Ishikawa (cell line): ENCODE measurements around the gene IGFN1.

ENCODE experiments used
- CEBPB ChIP-seq: IDR thresholded peaks from 2 replicates; pipeline ENCODE4 v1.6.1; 2012
- CREB1 ChIP-seq: IDR thresholded peaks from 2 replicates; pipeline ENCODE4 v1.6.1; 2012; ENCODE audit warnings: low read depth
- EGR1 ChIP-seq: IDR thresholded peaks from 2 replicates; pipeline ENCODE4 v1.6.1; 2012
- EP300 ChIP-seq: IDR thresholded peaks from 2 replicates; pipeline ENCODE4 v1.6.1; 2012; ENCODE audit warnings: borderline replicate concordance
- FOXM1 ChIP-seq: IDR thresholded peaks from 2 replicates; pipeline ENCODE4 v1.6.1; 2012; ENCODE audit warnings: low read depth, borderline replicate concordance
- NFIC ChIP-seq: IDR thresholded peaks from 2 replicates; pipeline ENCODE4 v1.6.1; 2012
- RAD21 ChIP-seq: IDR thresholded peaks from 2 replicates; pipeline ENCODE4 v1.6.1; 2012; ENCODE audit warnings: low read depth
- TAF1 ChIP-seq: IDR thresholded peaks from 2 replicates; pipeline ENCODE4 v1.6.1; 2012; ENCODE audit warnings: low read depth, mild to moderate bottlenecking
- TCF12 ChIP-seq: IDR thresholded peaks from 2 replicates; pipeline ENCODE4 v1.6.1; 2012; ENCODE audit warnings: low read depth
- TEAD4 ChIP-seq: IDR thresholded peaks from 2 replicates; pipeline ENCODE4 v1.6.1; 2012
- USF1 ChIP-seq: IDR thresholded peaks from 2 replicates; pipeline ENCODE4 v1.6.1; 2012
- YY1 ChIP-seq: IDR thresholded peaks from 2 replicates; pipeline ENCODE4 v1.6.1; 2012; ENCODE audit warnings: low read depth
- ZBTB7A ChIP-seq: IDR thresholded peaks from 2 replicates; pipeline ENCODE4 v1.6.1; 2012; ENCODE audit warnings: low read depth
- TF ChIP-seq, protein P1 (sequence below): IDR thresholded peaks from 2 replicates; pipeline ENCODE4 v1.6.1; 2012; ENCODE audit warnings: low read depth, mild to moderate bottlenecking
- TF ChIP-seq, protein P2 (sequence below): IDR thresholded peaks from 2 replicates; pipeline ENCODE4 v1.6.1; 2012

The IGFN1 gene

DNA sequence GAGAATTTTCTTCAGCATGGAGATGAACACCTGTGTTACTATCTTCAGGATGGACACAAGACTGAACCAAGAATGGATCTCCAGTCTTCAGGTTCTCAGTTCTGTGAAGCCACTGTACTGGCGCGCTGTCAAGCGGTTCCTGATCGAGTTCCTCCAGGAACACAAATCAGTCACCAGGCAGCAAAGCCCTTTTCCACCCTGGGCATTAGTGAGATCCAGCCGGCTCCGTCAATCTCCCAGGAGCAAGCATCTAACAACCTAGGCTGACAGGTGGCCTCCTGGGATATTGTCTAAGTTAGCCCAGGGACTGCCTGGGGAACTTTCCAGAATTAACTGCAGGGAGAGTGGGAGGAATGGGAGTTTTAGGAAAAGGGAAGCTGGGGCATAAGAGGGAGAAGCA, 9.7 kb upstream of the IGFN1 start:
- TF ChIP-seq CREB1: no peak
- TF ChIP-seq ZBTB7A: no peak
- no peak for TF ChIP-seq TCF12
- no peak for TF ChIP-seq EGR1
- no peak for TF ChIP-seq FOXM1
- no peak for TF ChIP-seq USF1
- TF ChIP-seq, protein P1, sequence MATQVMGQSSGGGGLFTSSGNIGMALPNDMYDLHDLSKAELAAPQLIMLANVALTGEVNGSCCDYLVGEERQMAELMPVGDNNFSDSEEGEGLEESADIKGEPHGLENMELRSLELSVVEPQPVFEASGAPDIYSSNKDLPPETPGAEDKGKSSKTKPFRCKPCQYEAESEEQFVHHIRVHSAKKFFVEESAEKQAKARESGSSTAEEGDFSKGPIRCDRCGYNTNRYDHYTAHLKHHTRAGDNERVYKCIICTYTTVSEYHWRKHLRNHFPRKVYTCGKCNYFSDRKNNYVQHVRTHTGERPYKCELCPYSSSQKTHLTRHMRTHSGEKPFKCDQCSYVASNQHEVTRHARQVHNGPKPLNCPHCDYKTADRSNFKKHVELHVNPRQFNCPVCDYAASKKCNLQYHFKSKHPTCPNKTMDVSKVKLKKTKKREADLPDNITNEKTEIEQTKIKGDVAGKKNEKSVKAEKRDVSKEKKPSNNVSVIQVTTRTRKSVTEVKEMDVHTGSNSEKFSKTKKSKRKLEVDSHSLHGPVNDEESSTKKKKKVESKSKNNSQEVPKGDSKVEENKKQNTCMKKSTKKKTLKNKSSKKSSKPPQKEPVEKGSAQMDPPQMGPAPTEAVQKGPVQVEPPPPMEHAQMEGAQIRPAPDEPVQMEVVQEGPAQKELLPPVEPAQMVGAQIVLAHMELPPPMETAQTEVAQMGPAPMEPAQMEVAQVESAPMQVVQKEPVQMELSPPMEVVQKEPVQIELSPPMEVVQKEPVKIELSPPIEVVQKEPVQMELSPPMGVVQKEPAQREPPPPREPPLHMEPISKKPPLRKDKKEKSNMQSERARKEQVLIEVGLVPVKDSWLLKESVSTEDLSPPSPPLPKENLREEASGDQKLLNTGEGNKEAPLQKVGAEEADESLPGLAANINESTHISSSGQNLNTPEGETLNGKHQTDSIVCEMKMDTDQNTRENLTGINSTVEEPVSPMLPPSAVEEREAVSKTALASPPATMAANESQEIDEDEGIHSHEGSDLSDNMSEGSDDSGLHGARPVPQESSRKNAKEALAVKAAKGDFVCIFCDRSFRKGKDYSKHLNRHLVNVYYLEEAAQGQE: no peak
- no peak for TF ChIP-seq RAD21
- no peak for TF ChIP-seq TEAD4
- TF ChIP-seq NFIC: no peak
- no peak for TF ChIP-seq TAF1

GRCh38 chr1:201181323-201181722, 9.3 kb upstream of the IGFN1 start:
- TF ChIP-seq CREB1 (no peak), TAF1 (no peak), YY1 (no peak), EGR1 (no peak), ZBTB7A (no peak), TCF12 (no peak), USF1 (no peak), CEBPB (no peak), RAD21 (no peak)

GRCh38 chr1:201181726-201182125, 8.9 kb upstream of the IGFN1 start:
- TF ChIP-seq CEBPB (no peak), NFIC (peak; percentile 78)

DNA sequence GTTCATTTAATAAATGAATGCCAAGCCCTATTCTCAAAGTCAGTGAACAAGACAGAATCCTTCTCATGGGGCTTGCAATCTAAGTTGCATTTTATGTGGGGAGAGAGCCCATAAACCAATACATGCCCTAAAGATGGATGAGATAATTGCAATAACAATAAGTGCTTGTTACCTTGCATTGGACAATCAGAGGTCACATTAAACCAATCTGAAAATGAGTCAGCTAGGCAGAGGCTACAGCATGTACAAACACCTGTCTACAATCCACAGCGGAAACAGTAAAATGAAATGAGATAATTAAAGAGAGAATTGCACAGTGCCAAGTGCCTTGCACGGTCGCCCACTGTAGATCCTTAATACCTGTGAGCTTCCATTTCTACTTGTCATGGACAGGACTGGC, 7.4 kb upstream of the IGFN1 start:
- TF ChIP-seq ZBTB7A: no peak
- no peak for TF ChIP-seq TCF12
- TF ChIP-seq TAF1: no peak
- TF ChIP-seq, protein P2, sequence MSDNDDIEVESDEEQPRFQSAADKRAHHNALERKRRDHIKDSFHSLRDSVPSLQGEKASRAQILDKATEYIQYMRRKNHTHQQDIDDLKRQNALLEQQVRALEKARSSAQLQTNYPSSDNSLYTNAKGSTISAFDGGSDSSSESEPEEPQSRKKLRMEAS: no peak
- TF ChIP-seq EP300: no peak
- no peak for TF ChIP-seq USF1
- no peak for TF ChIP-seq RAD21
- TF ChIP-seq, protein P1: no peak
- TF ChIP-seq NFIC: no peak
- no peak for TF ChIP-seq FOXM1
- TF ChIP-seq CREB1: no peak
- TF ChIP-seq EGR1: no peak
- TF ChIP-seq TEAD4: no peak

GRCh38 chr1:201183753-201184152, 6.9 kb upstream of the IGFN1 start:
- TF ChIP-seq TEAD4: no peak
- no peak for TF ChIP-seq EGR1
- no peak for TF ChIP-seq NFIC
- no peak for TF ChIP-seq CREB1
- no peak for TF ChIP-seq TAF1
- TF ChIP-seq FOXM1: no peak
- TF ChIP-seq EP300: no peak
- TF ChIP-seq RAD21: no peak
- no peak for TF ChIP-seq ZBTB7A
- no peak for TF ChIP-seq CEBPB
- TF ChIP-seq YY1: no peak
- TF ChIP-seq TCF12: no peak
- TF ChIP-seq, protein P2: no peak
- no peak for TF ChIP-seq USF1
- TF ChIP-seq, protein P1: no peak
